ENCODE data around the gene ZC3H7B.
"Not testable (repeated sequence)": the region's sequence is repeated elsewhere in the genome, so short reads cannot be mapped to it uniquely, and the experiment has no call there.

The ZC3H7B gene

DNA sequence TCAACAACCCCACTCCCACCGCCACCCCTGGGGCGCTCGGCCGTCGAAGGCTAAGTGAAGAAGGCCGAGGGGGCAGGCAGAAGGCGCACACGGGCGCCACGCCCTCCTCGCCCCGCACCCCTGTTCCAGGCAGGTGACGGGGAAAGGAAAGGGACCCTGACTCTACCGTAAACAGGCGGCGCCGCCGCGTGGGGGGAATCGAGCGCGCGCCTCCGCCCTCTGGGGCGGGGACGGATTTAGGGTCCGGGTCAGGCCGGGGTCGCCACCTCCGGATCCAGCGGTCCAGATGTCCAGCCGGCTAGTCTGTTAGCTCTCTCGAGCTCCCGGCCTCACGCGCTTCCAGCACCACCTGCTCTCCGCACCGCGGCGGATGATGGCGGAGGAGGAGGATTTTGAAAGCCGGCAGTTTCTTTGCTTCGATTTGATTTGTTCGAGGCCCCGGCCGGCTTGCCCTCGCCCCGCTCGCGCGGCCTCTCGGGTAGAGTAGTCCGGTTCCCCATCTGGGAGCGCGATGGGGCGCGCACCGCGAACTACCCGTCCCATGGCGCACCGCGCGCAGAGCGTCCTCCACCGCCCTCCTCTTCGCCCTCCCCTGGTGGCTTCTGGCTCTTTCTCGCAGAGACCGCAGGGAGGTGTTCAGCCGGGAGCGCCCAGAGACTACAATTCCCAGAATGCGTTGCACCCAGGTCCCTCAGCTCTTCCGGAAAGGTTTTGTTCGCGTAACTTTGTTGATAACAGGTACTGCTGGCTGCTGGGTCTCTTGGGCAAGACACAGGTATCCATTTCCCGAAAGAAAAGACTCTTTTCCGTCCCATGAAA, 15.3 kb upstream of the ZC3H7B start, which contains the start of gene RANGAP1:
RANGAP1 (minus strand) TSS at position 368 of the 819 bp plus-strand sequence. CDS start 5,143 bp downstream, outside the sequence.
- peak; percentile 98 for DNase-seq

- no peak for DNase-seq
Measured at GRCh38 chr22:41286639-41287091, 14.7 kb upstream of the ZC3H7B start.

DNA sequence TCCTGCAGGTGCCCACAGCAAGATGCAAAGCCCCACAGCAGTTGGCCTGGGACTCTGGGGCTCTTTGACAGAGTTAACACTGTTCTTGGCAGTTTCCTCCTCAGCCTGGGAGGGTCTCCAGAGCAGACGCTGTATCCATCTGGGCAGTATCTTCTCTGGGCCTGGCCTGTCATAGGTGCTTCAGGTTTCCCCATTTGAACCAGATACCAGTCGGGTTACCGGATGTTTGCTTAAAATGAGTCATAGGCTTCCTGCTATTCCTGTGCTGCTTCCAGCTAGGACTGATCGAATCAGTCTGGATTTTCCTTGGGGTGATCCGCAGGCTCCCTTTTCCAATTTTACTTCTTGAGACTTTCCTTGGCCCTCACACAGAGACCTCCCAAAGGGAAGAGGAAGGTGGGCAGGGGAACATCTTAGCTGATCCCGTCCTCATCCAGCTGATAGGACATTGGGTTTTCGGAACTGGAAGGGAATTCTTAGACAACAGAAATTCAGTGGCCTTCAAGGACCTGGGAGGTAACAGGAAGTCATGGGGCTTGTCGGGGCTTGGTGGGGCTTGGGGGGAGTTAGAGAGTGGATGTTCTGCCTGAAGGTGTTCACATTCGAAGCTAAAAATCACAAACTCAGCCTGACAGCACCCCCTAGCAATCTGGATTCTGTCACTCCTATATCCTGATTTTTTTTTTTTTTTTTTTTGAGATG, 12.9 kb upstream of the ZC3H7B start:
- DNase-seq, result no peak

DNA sequence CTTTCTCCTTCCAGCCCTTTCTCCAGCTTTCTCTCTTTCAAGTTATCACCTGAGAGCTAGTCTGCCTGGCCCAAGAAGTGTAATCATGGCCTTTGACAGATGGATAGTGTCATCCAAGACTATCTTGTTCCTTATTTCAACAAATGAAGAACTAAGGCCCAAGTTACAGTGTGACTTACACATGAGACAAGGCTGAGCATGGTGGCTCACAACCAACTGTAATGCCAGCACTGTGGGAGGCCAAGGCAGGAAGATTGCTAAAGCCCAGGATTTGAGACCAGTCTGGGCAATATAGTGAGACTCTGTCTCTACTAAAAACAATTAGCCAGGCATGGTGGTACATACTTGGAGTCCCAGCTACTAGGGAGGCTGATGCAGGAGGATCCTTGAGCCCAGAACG, 11.7 kb upstream of the ZC3H7B start:
- no peak for DNase-seq

DNA sequence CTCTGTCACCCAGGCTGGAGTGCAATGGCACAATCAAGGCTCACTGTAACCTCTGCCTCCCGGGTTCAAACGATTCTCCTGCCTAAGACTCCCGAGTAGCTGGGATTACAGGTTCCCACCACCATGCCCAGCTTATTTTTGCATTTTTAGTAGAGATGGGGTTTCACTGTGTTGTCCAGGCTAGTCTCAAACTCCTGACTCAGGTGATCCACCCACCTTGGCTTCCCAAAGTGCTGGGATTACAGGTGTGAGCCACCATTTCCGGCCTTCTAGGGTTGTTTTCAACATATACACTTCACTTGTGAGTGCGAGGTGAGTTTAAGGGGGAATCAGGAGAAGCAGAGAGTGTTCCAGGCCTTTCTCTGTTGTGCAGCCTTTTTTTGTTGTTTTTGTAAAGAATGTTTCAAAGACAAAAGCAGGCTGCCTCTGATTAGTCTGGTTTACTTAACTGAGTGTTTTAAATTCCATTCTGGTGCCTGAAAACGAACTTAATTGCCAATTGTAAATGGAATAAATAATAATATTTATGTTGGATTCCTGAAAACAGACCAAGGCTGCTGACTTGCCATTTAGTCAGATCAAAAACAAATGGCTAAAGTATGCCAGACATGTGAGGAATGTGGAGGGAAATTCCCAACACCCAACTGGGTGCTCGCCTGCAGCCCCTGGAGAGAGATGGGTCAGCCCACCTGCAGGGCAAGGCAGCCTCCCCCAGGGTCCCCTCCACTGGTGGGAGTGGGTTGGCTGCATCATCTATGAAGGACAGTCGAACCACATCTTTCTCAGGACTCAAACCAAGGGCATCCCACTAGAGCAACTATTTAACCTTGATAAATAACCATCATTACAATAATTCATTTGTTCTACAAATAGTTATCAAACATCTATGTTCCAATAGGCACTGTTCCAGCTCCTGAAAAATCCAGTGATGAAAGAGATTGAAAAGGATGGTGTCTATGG, 10.8 kb upstream of the ZC3H7B start:
- no peak for DNase-seq

DNA sequence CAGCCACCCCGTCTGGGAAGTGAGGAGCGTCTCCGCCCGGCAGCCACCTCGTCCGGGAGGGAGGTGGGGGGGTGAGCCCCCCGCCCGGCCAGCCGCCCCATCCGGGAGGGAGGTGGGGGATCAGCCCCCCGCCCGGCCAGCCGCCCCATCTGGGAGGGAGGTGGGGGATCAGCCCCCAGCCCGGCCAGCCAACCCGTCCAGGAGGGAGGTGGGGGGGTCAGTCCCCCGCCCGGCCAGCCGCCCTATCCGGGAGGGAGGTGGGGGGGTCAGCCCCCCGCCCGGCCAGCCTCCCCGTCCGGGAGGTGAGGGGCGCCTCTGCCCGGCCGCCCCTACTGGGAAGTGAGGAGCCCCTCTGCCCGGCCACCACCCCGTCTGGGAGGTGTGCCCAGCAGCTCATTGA, 6.5 kb upstream of the ZC3H7B start:
- DNase-seq, result not testable (repeated sequence)

DNA sequence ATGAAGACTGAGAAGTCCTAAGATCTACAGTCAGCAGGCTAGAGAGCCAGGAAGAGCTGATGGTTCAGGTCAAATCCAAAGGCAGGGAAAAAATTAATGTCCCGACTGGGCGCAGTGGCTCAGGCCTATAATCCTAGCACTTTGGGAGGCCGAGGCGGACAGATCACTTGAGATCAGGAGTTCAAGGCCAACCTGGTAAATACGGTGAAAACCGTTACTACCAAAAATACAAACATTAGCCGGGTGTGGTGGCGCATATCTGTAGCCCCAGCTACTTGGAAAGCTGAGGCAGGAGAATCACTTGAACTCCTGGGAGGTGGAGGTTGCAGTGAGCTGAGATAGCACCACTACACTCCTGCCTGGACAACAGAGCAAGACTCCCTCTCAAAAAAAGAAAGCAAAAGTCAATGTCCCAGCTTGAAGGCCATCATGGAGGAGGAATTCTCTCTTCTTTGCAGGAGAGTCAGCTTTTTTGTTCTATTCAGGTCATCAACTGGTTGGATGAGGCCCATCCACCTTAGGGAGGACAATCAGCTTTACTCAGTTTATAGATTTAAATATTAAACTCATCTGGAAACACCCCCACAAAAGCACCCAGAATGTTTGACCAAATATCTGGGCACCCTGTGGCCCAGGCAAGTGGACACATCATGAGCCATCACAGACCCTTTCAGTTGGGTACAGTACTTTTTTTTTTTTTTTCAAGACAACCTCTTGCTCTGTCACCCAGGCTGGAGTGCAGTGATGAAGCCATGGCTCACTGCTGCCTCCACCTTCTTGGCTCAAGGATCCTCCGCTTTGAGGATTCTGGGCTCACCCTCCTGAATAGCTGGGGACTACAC, 4.3 kb upstream of the ZC3H7B start:
- DNase-seq, result no peak

GRCh38 chr22:41300661-41301060, 664 bp upstream of the ZC3H7B start:
- DNase-seq, result no peak

- no peak for DNase-seq
Measured at GRCh38 chr22:41302021-41302767, 869 bp downstream of the ZC3H7B start.

GRCh38 chr22:41302811-41303210, 1.5 kb downstream of the ZC3H7B start:
- no peak for DNase-seq

- no peak for DNase-seq
Measured at GRCh38 chr22:41305646-41306045, 4.3 kb downstream of the ZC3H7B start.

- DNase-seq, result no peak
Measured at GRCh38 chr22:41308054-41308453, 6.7 kb downstream of the ZC3H7B start.

DNA sequence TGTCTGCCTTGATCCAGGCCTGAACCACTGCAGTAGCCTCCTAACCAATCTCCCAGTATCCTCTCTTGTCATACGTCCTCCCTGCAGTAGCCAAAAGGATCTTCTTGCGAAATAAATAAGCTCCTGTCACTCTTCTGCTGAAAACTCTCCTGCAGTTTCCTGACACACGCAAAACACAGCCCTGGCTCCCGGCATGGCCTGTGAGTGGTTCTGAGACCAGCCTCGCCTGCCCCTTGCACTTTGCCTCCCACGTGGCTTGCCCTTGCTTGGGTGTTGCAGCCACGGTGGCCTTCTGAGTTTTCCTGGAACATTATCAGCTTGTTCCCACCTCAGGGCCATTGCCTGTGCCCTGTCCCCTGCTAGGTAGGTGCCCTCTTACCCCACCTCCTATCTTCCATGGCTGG, 7.2 kb downstream of the ZC3H7B start:
- DNase-seq, result no peak

DNA sequence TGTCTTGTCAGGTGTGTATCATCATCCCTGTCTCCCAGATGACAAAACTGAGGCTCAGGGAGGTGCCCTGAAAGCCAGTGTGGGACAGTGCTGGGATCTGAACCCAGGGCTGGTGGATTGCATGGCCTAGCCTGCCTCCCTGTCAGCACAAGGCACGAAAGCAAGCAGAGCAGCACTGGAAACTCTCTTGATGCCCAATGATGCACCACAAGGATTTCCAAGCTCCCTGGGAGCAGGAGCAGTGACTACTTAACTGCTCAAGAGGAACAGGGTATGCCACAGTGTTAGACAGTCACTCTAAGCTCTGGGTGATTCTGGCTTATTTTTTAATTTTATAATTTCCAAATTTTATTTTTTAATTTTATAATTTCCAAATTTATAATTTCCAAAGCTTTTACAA, 9.0 kb downstream of the ZC3H7B start:
- no peak for DNase-seq

GRCh38 chr22:41311487-41311886, 10.2 kb downstream of the ZC3H7B start:
- no peak for DNase-seq

GRCh38 chr22:41314821-41315220, 13.5 kb downstream of the ZC3H7B start:
- DNase-seq, result no peak

GRCh38 chr22:41315586-41315985, 14.3 kb downstream of the ZC3H7B start:
- DNase-seq, result no peak

DNA sequence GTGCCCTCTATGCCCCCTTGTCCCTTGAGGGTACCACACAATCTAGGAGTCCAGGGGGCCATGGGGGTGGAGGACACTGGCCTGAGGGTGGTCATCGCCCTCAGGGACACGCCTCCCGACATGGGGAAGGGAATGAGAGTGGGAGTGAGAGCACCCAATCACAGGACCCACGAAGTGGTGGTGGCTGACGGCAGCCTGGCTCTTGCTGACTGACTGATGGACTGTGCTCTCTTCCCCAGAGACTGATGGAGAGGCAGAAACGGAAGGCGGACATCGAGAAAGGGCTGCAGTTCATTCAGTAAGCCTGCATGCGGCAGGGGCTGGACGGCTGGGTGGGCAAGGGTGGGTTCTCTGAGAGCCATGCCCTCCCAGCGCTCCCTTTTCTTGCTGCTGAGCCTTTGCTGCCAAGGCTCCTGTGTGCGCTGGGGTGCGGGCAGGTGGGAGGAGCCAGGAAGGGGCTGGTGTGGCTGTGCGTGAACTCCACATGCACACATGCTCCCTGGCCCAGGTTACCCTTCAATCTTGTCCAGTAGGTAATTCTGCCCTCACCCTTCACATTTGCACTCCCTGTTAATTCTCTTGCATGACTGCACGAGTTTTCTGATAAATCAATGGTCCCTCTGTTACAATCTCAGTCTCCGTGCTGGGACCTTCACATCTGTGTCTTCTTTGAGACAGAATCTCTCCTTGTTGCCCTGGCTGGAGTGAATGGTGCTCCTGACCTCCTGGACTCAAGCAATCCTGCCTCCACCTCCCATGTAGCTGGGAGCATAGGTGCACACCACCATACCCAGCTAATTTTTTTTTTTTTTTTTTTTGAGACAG, 19.3 kb downstream of the ZC3H7B start:
- no peak for DNase-seq

- no peak for DNase-seq
Measured at GRCh38 chr22:41324821-41325528, 23.6 kb downstream of the ZC3H7B start.

DNA sequence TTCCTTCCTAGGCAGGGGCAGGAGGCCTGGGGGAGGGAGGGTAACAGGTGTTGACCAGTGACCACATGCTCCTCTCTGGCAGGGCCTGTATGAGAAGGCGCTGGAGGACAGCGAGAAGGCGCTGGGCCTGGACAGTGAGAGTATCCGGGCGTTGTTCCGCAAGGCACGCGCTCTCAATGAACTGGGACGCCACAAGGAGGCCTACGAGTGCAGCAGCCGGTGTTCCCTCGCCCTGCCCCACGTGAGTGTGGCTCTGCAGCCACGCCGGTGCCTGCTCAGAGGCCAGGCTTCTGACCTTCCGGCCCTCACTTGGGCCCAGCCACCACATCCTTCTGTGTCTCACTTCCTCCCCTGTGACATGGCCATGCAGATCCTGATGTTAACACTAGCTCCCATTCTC, 25.8 kb downstream of the ZC3H7B start:
- DNase-seq, result peak in 1 of 2 donors; percentile 35

All from hippocampal formation (tissue), 2 donors.